OCI-LY7 (cell line): Measurements from ENCODE around the gene ENG. TPM values are rescaled to one million over a fixed set of nuclear protein-coding genes. Genes with fewer than 3 reads are reported as not detected.
"Not testable (repeated sequence)": the region's sequence is repeated elsewhere in the genome, so short reads cannot be mapped to it uniquely, and the experiment has no call there.

Experiments used
- BruUV-seq: library from RNA; stranded (reverse); fragments of 400-500 nt; replicated peaks from 2 replicates; lab custom pipeline; 2021; lab: Mats Ljungman, UMichigan
- CTCF ChIA-PET: fragments of 300-600 bp; sonication (Branson Sonifier 250); formaldehyde crosslinking; loops from one replicate; lab custom pipeline; 2022; ENCODE audit warnings: antibody characterized with exemption; ENCODE audit not compliant: unreplicated experiment; lab: Charles Lee
- POLR2A ChIA-PET: fragments of 300-600 bp; sonication (Branson Sonifier 250); formaldehyde crosslinking; loops from one replicate; lab custom pipeline; 2022; ENCODE audit warnings: antibody characterized with exemption; lab: Charles Lee
- DNase-seq: peaks from one replicate; pipeline ENCODE4 v3.0.0-alpha.2; 2015; ENCODE audit warnings: low spot score
- H2AFZ ChIP-seq: fragments of 200-600 bp; sonication (generic), shearing (Covaris generic); 2 replicates; pipeline ENCODE4 v1.6.1; 2014; ENCODE audit warnings: mild to moderate bottlenecking, antibody characterized with exemption, low read length, moderate library complexity
- H3K27ac ChIP-seq: fragments of 200-600 bp; sonication (generic); 2 replicates; pipeline ENCODE4 v1.5.1; 2014; ENCODE audit warnings: mixed run types, low read depth, mild to moderate bottlenecking, moderate library complexity, low read length, inconsistent platforms; ENCODE audit not compliant: poor library complexity, severe bottlenecking
- H3K36me3 ChIP-seq: fragments of 200-600 bp; sonication (generic); 2 replicates; pipeline ENCODE4 v1.6.1; 2014; ENCODE audit warnings: mild to moderate bottlenecking, antibody characterized with exemption, low read length, moderate library complexity, mixed read lengths; ENCODE audit not compliant: insufficient read depth
- H3K4me1 ChIP-seq: fragments of 200-600 bp; sonication (generic); 2 replicates; pipeline ENCODE4 v1.5.1; 2014; ENCODE audit warnings: mild to moderate bottlenecking, low read length; ENCODE audit not compliant: insufficient read depth, poor library complexity, severe bottlenecking
- H3K4me2 ChIP-seq: fragments of 200-600 bp; sonication (generic); 2 replicates; pipeline ENCODE4 v1.6.1; 2014; ENCODE audit warnings: mild to moderate bottlenecking, low read length
- H3K4me3 ChIP-seq: fragments of 200-600 bp; sonication (generic); 2 replicates; pipeline ENCODE4 v1.5.1; 2014; ENCODE audit warnings: mild to moderate bottlenecking, low read depth, low read length; ENCODE audit not compliant: poor library complexity, severe bottlenecking
- H3K79me2 ChIP-seq: fragments of 200-600 bp; sonication (generic); 2 replicates; pipeline ENCODE4 v1.6.1; 2016; ENCODE audit warnings: low read depth, mild to moderate bottlenecking, low read length, moderate library complexity, mixed read lengths; ENCODE audit not compliant: insufficient read depth
- H3K9me2 ChIP-seq: fragments of 200-600 bp; sonication (generic); 2 replicates; pipeline ENCODE4 v1.6.1; 2016; ENCODE audit warnings: mild to moderate bottlenecking, low read length, mixed read lengths; ENCODE audit not compliant: insufficient read depth
- H3K9me3 ChIP-seq: fragments of 200-600 bp; sonication (generic); 2 replicates; pipeline ENCODE4 v1.6.1; 2014; ENCODE audit warnings: mild to moderate bottlenecking, mixed run types, low read length, mixed read lengths
- H4K20me1 ChIP-seq: fragments of 200-600 bp; sonication (generic); 2 replicates; pipeline ENCODE4 v1.6.1; 2014; ENCODE audit warnings: mild to moderate bottlenecking, antibody characterized with exemption, low read length, moderate library complexity, mixed read lengths; ENCODE audit not compliant: insufficient read depth
- EZH2phosphoT487 ChIP-seq: fragments of 200-600 bp; sonication (generic); IDR thresholded peaks from 2 replicates; pipeline ENCODE4 v1.6.1; 2018; ENCODE audit warnings: low read depth, borderline replicate concordance, mild to moderate bottlenecking, mixed run types, antibody characterized with exemption, low read length, moderate library complexity, mixed read lengths
- intact Hi-C: fragments of 100-400 bp; cut with micrococcal nuclease; formaldehyde crosslinking; loops from one replicate; pipeline ENCODE4 v1.10.0; 2022; ENCODE audit not compliant: unreplicated experiment
- total RNA-seq, 2 experiments: library from RNA; depleted of rRNA in 1 of 2; stranded (reverse); fragments of >200 nt in 1 of 2; shearing (Covaris generic) in 1 of 2; gene quantifications; 2 replicates each; pipeline ENCODE4 v1.2.3, GENCODE V29; 2014 to 2022
- TF ChIP-seq, protein P1 (sequence below): fragments of 200-600 bp; sonication (generic); conservative IDR thresholded peaks from 2 replicates; pipeline ENCODE4 v1.5.1; 2014; ENCODE audit warnings: mild to moderate bottlenecking, antibody characterized with exemption, low read length, moderate library complexity, mixed read lengths

Gene ENG
- total RNA-seq, 2 experiments from 2014 or later: not detected

DNA sequence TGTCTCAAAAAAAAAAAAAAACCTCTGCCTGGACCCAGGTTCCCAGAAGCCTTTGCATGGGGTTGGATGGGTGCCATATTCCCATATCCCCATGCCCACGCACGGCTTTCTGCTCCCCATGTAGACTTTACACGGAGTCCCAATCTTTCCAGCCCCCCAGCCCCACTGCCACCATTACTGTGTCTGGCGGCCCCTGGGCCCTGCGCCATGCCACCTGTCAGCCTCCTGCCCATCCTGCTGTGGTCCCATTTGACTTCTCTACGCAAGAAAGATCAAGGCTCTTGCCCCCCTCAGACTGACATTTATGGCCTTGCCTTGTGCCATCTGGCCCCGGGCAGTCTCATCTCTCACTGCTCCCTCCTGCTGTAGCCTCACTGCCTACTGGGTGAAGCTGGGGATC lies 29.5 kb upstream of the ENG start:
- TF ChIP-seq EZH2phosphoT487: no peak
- TF ChIP-seq, protein P1, sequence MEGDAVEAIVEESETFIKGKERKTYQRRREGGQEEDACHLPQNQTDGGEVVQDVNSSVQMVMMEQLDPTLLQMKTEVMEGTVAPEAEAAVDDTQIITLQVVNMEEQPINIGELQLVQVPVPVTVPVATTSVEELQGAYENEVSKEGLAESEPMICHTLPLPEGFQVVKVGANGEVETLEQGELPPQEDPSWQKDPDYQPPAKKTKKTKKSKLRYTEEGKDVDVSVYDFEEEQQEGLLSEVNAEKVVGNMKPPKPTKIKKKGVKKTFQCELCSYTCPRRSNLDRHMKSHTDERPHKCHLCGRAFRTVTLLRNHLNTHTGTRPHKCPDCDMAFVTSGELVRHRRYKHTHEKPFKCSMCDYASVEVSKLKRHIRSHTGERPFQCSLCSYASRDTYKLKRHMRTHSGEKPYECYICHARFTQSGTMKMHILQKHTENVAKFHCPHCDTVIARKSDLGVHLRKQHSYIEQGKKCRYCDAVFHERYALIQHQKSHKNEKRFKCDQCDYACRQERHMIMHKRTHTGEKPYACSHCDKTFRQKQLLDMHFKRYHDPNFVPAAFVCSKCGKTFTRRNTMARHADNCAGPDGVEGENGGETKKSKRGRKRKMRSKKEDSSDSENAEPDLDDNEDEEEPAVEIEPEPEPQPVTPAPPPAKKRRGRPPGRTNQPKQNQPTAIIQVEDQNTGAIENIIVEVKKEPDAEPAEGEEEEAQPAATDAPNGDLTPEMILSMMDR: no peak
- Histone ChIP-seq H3K4me1 (peaks cover 33% of the 10 kb centered on the region), H4K20me1 (no peaks in the 10 kb centered on the region), H2AFZ (no peak overlapping the region), H3K79me2 (no peaks in the 10 kb centered on the region), H3K4me3 (no peak overlapping the region), H3K9me3 (no peaks in the 10 kb centered on the region), H3K27ac (no peak overlapping the region), H3K36me3 (peaks cover 39% of the 10 kb centered on the region), H3K4me2 (no peak overlapping the region), H3K9me2 (no peaks in the 10 kb centered on the region)
- BruUV-seq: no TSS peak
- DNase-seq: no peak
- ChIA-PET CTCF (no interaction called here), POLR2A (interaction anchor here (0.7 to 1.1 kb wide), 2 partner anchors 11 to 74 kb away, joined by 3 read pairs; no protein-coding TSS in a partner anchor)
- intact Hi-C loops: no loop called here

DNA sequence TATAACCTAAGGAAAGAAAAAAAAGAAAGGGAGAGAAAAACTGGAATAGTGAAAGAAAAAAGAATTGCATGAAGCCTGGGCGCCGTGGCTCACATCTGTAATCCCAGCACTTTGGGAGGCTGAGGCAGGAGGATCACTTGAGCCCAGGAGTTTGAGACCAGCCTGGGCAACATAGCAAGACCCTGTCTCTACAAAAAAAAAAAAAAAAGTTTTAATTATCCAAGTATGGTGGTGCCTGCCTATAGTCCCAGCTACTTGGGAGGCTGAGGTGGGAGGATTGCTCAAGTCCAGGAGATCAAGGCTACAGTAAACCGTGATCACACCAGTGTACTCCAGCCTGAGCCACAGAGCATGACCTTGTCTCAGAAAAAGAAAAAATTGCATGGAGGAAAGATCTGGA lies 27.3 kb upstream of the ENG start:
- H3K27ac ChIP-seq, BruUV-seq, H3K4me2 ChIP-seq, H2AFZ ChIP-seq, H4K20me1 ChIP-seq, H3K4me3 ChIP-seq, DNase-seq, H3K79me2 ChIP-seq, intact Hi-C loops, H3K9me3 ChIP-seq, H3K9me2 ChIP-seq: not testable (repeated sequence)
- CTCF ChIA-PET: interaction anchor here (0.6 kb wide), 2 partner anchors 16 to 40 kb away, joined by 3 to 4 read pairs; no protein-coding TSS in a partner anchor
- peaks cover 38% of the 10 kb centered on the region for H3K4me1 ChIP-seq
- POLR2A ChIA-PET: interaction anchor here (0.8 to 2.1 kb wide), 3 partner anchors 24 to 698 kb away, joined by 3 to 6 read pairs (median 3); partner anchors contain the start of gene ST6GALNAC4
- H3K36me3 ChIP-seq: peaks cover 21% of the 10 kb centered on the region

DNA sequence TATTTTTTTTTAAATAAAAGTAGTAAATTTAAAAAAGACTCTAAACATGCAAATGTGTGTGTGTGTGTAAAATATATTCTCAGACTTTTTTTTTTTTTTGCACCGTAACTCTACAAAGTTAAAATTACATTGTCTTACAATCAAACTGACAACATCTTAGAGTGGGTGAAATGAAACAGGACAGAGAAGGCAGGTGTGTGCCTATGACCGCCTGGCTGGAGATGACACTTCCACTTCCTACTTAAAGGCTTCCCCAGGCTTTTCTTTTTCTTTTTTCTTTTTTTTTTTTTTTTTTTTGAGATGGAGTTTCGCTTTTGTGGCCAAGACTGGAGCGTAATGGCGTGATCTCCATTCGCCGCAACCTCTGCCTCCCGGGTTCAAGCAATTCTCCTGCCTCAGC lies 25.7 kb upstream of the ENG start:
- no peaks in the 10 kb centered on the region for H3K9me3 ChIP-seq
- no peaks in the 10 kb centered on the region for H3K79me2 ChIP-seq
- H2AFZ ChIP-seq: no peak overlapping the region
- no TSS peak for BruUV-seq
- peaks cover 10% of the 10 kb centered on the region; the same call in 1 of the 2 replicates for H3K36me3 ChIP-seq
- no peaks in the 10 kb centered on the region for H4K20me1 ChIP-seq
- CTCF ChIA-PET: interaction anchor here (0.7 kb wide), 1 partner anchor 338 kb away, joined by 3 read pairs; no protein-coding TSS in a partner anchor
- H3K27ac ChIP-seq: peak overlapping the region; percentile 43
- POLR2A ChIA-PET: interaction anchor here (1.5 kb wide), 1 partner anchor 37 kb away, joined by 3 read pairs; the partner anchor contains the start of gene ST6GALNAC4
- no peak overlapping the region for H3K4me3 ChIP-seq
- intact Hi-C loops: no loop called here
- DNase-seq: peak; percentile 70
- peaks cover 38% of the 10 kb centered on the region for H3K4me1 ChIP-seq
- TF ChIP-seq, protein P1: no peak
- TF ChIP-seq EZH2phosphoT487: no peak
- no peaks in the 10 kb centered on the region for H3K9me2 ChIP-seq
- peak overlapping the region; percentile 47 for H3K4me2 ChIP-seq
